ENCODE data around the gene LHX1.

- TF ChIP-seq CTCF (conservative IDR thresholded peaks at IDR 0.05; ENCODE audit: low read length) (no peak), EZH2phosphoT487 (IDR thresholded peaks at IDR 0.05; ENCODE audit: borderline replicate concordance, low read depth, low read length) (no peak)
These were observed 43.0 kb downstream of the LHX1 start for GRCh38 chr17:36980280-36980761.

Data from OCI-LY7 (cell line).